Common myeloid progenitor, CD34-positive (primary cell): Measurements from ENCODE around the gene CDH13.
A peak's percentile ranks its signal among the peaks of the same experiment; 100 is the strongest.

Source experiments
- CTCF ChIA-PET: fragments of 350-600 bp; sonication (Branson Sonifier 250); formaldehyde crosslinking; loops from one replicate; lab custom pipeline; 2021; ENCODE audit warnings: antibody characterized with exemption; lab: Charles Lee
- POLR2A ChIA-PET: fragments of 350-600 bp; sonication (Branson Sonifier 250); formaldehyde crosslinking; loops from one replicate; lab custom pipeline; 2021; ENCODE audit warnings: antibody characterized with exemption; lab: Charles Lee
- DNase-seq, 3 donors: peaks; one replicate each; pipeline versions ENCODE4 v3.0.0 to v3.0.0-alpha.2; 2013
- H3K27ac ChIP-seq, 2 experiments: 1 replicate in 1 of 2; 2 replicates in 1 of 2; pipeline ENCODE4 v1.7.0; 2013; ENCODE audit warnings: inconsistent platforms in 2 of 2, low read length in 2 of 2, mild to moderate bottlenecking in 2 of 2, low read depth in 1 of 2, moderate library complexity in 1 of 2; ENCODE audit not compliant: severe bottlenecking in 2 of 2, insufficient read depth in 1 of 2, poor library complexity in 1 of 2
- H3K27me3 ChIP-seq, 5 experiments: replicated peaks in 2 of 5; 1 replicate in 3 of 5; 2 replicates in 2 of 5; pipeline versions ENCODE4 v1.6.1 to v1.7.0; 2013; ENCODE audit warnings: low read length in 4 of 5, mild to moderate bottlenecking in 2 of 5, moderate library complexity in 2 of 5, inconsistent platforms in 1 of 5; ENCODE audit not compliant: insufficient read depth in 5 of 5, control insufficient read depth in 4 of 5
- H3K36me3 ChIP-seq, 4 experiments: 1 replicate in 2 of 4; 2 replicates in 2 of 4; pipeline versions ENCODE4 v1.6.1 to v1.7.0; 2013; ENCODE audit warnings: low read length in 3 of 4, control low read depth in 1 of 4, mild to moderate bottlenecking in 1 of 4; ENCODE audit not compliant: control insufficient read depth in 4 of 4, insufficient read depth in 4 of 4
- H3K4me1 ChIP-seq, 4 experiments: 1 replicate in 3 of 4; 2 replicates in 1 of 4; pipeline versions ENCODE4 v1.6.1 to v1.7.1; 2013; ENCODE audit warnings: low read length in 3 of 4, mild to moderate bottlenecking in 3 of 4, control low read depth in 1 of 4, inconsistent platforms in 1 of 4, moderate library complexity in 1 of 4; ENCODE audit not compliant: control insufficient read depth in 4 of 4, insufficient read depth in 4 of 4; ENCODE audit errors: control extremely low read depth in 1 of 4
- H3K4me3 ChIP-seq, 7 experiments: 1 replicate in 4 of 7; 2 replicates in 3 of 7; pipeline versions ENCODE4 v1.5.1 to v1.7.0; 2013; ENCODE audit warnings: mild to moderate bottlenecking in 7 of 7, low read length in 6 of 7, moderate library complexity in 6 of 7, inconsistent platforms in 2 of 7, low read depth in 2 of 7, control low read depth in 1 of 7; ENCODE audit not compliant: insufficient read depth in 4 of 7, control insufficient read depth in 1 of 7; ENCODE audit errors: extremely low read depth in 1 of 7
- H3K9me3 ChIP-seq, 5 experiments: 1 replicate in 4 of 5; 2 replicates in 1 of 5; pipeline versions ENCODE4 v1.6.1 to v1.7.1; 2013; ENCODE audit warnings: low read length in 4 of 5, mild to moderate bottlenecking in 2 of 5, inconsistent platforms in 1 of 5, low read depth in 1 of 5, moderate library complexity in 1 of 5; ENCODE audit not compliant: control insufficient read depth in 4 of 5, insufficient read depth in 2 of 5; ENCODE audit errors: control extremely low read depth in 1 of 5
- WGBS: methylation state at CpG from one replicate; pipeline ENCODE4 v1.1.5; 2013; ENCODE audit not compliant: insufficient coverage; 5-methylcytosine and 5-hydroxymethylcytosine counted together

CDH13 gene

GRCh38 chr16:82755570-82756282 lies 129.0 kb downstream of the CDH13 start:
- ChIA-PET CTCF (no interaction called here), POLR2A (no interaction called here)
- Histone ChIP-seq H3K27me3 (peaks cover 0 to 2% (median 0%) of the 10 kb centered on the region in 5 experiments), H3K4me1 (peaks cover 0 to 11% (median 0%) of the 10 kb centered on the region in 4 experiments), H3K27ac (peak overlapping the region in 1 of 2 experiments; percentile 2), H3K9me3 (no peaks in the 10 kb centered on the region), H3K4me3 (no peak overlapping the region), H3K36me3 (no peaks in the 10 kb centered on the region)
- 83% methylated on average over 1 of the region's 4 CpGs for WGBS
- DNase-seq = peak; percentile 28 to 70 (median 49)

GRCh38 chr16:82756283-82756599 lies 129.5 kb downstream of the CDH13 start:
- Histone ChIP-seq H3K27ac (peak overlapping the region in 1 of 2 experiments; percentile 2), H3K36me3 (no peaks in the 10 kb centered on the region), H3K9me3 (no peaks in the 10 kb centered on the region), H3K4me3 (no peak overlapping the region), H3K4me1 (peaks cover 0 to 9% (median 0%) of the 10 kb centered on the region in 4 experiments), H3K27me3 (no peaks in the 10 kb centered on the region)
- peak in 2 of 3 donors; percentile 16 to 49 for DNase-seq
- ChIA-PET CTCF (no interaction called here), POLR2A (no interaction called here)
- WGBS = 11% methylated on average over 2 of the region's 3 CpGs

GRCh38 chr16:82758406-82758805 lies 131.6 kb downstream of the CDH13 start:
- H3K27ac ChIP-seq = no peak overlapping the region
- no peak overlapping the region for H3K4me3 ChIP-seq
- H3K36me3 ChIP-seq = no peaks in the 10 kb centered on the region
- H3K9me3 ChIP-seq = no peaks in the 10 kb centered on the region
- DNase-seq = no peak
- H3K4me1 ChIP-seq = peaks cover 0 to 22% (median 0%) of the 10 kb centered on the region in 4 experiments
- ChIA-PET POLR2A (no interaction called here), CTCF (interaction anchor here (1.4 kb wide), 1 partner anchor 14 kb away, joined by 5 read pairs; no protein-coding TSS in a partner anchor)
- 93% methylated on average over 3 of the region's 4 CpGs for WGBS
- H3K27me3 ChIP-seq = no peaks in the 10 kb centered on the region

GRCh38 chr16:82758904-82759303 lies 132.1 kb downstream of the CDH13 start:
- CTCF ChIA-PET = interaction anchor here (1.4 kb wide), 1 partner anchor 13 kb away, joined by 5 read pairs; no protein-coding TSS in a partner anchor
- Histone ChIP-seq H3K36me3 (no peaks in the 10 kb centered on the region), H3K27me3 (no peaks in the 10 kb centered on the region), H3K27ac (no peak overlapping the region), H3K4me1 (peaks cover 0 to 22% (median 0%) of the 10 kb centered on the region in 4 experiments), H3K4me3 (no peak overlapping the region), H3K9me3 (no peaks in the 10 kb centered on the region)
- DNase-seq = no peak
- POLR2A ChIA-PET = no interaction called here
- no CpG with 5 or more reads among the region's 2 CpGs for WGBS

GRCh38 chr16:82761236-82761635 lies 134.5 kb downstream of the CDH13 start:
- WGBS = 95% methylated on average over 4 of the region's 4 CpGs
- no peak overlapping the region for H3K27ac ChIP-seq

GRCh38 chr16:82761858-82762257 lies 135.1 kb downstream of the CDH13 start:
- Histone ChIP-seq H3K27ac (no peak overlapping the region), H3K4me3 (no peak overlapping the region), H3K9me3 (no peaks in the 10 kb centered on the region), H3K27me3 (peaks cover 0 to 4% (median 0%) of the 10 kb centered on the region in 5 experiments), H3K36me3 (no peaks in the 10 kb centered on the region), H3K4me1 (peaks cover 0 to 14% (median 0%) of the 10 kb centered on the region in 4 experiments)
- peak; percentile 20 to 62 (median 52) for DNase-seq
- POLR2A ChIA-PET = no interaction called here
- whole genome bisulfite sequencing = 0% methylated on average over 1 of the region's 3 CpGs
- CTCF ChIA-PET = interaction anchor here (0.7 to 1.3 kb wide), 3 partner anchors 10 to 16 kb away, joined by 3 read pairs; no protein-coding TSS in a partner anchor

More at GRCh38 chr16:82761236-82761635, 134.5 kb downstream of the CDH13 start:
- H3K4me1 ChIP-seq = peaks cover 0 to 17% (median 0%) of the 10 kb centered on the region in 4 experiments
- ChIA-PET POLR2A (no interaction called here), CTCF (interaction anchor here (1.2 to 1.3 kb wide), 2 partner anchors 9 to 17 kb away, joined by 3 read pairs; no protein-coding TSS in a partner anchor)
- no peak for DNase-seq
- H3K9me3 ChIP-seq = no peaks in the 10 kb centered on the region
- no peaks in the 10 kb centered on the region for H3K36me3 ChIP-seq
- H3K4me3 ChIP-seq = no peak overlapping the region
- H3K27me3 ChIP-seq = peaks cover 0 to 2% (median 0%) of the 10 kb centered on the region in 5 experiments

- ChIA-PET CTCF (no interaction called here), POLR2A (no interaction called here)
- no peaks in the 10 kb centered on the region for H3K36me3 ChIP-seq
- no peaks in the 10 kb centered on the region for H3K9me3 ChIP-seq
- H3K4me1 ChIP-seq = peaks cover 0 to 14% (median 0%) of the 10 kb centered on the region in 4 experiments
- no peak overlapping the region for H3K27ac ChIP-seq
- peaks cover 0 to 4% (median 1%) of the 10 kb centered on the region in 5 experiments for H3K27me3 ChIP-seq
- no peak for DNase-seq
- H3K4me3 ChIP-seq = no peak overlapping the region
- WGBS = no CpG with 5 or more reads among the region's 2 CpGs
Measured at GRCh38 chr16:82763371-82763770, 136.6 kb downstream of the CDH13 start.
